SH-SY5Y (cell line): ENCODE data around the gene AGBL1.

Experiments used
- GATA2 ChIP-seq: IDR thresholded peaks from 2 replicates; pipeline ENCODE4 v1.6.1; 2011; ENCODE audit warnings: mild to moderate bottlenecking, low read depth, low read length
- GATA3 ChIP-seq: IDR thresholded peaks from 2 replicates; pipeline ENCODE4 v1.6.1; 2011; ENCODE audit warnings: low read depth, mild to moderate bottlenecking, low read length, moderate library complexity

- TF ChIP-seq GATA2 (no peak), GATA3 (no peak)
Measured at GRCh38 chr15:86654501-86654900, 574.8 kb downstream of the AGBL1 start.
